ENCODE data around the gene GPBP1L1.

- no peak for TF ChIP-seq CTCF (IDR thresholded peaks at IDR 0.05)
- TF ChIP-seq EZH2 (IDR thresholded peaks at IDR 0.05) = no peak
- TF ChIP-seq EZH2phosphoT487 (IDR thresholded peaks at IDR 0.05) = no peak
Measured at GRCh38 chr1:45694823-45695222, 8.5 kb upstream of the GPBP1L1 start.

Data from neural progenitor cell (in vitro differentiated cells).